RKO (cell line): ENCODE data around the gene USP6.
"Not testable (repeated sequence)": the region's sequence is repeated elsewhere in the genome, so short reads cannot be mapped to it uniquely, and the experiment has no call there.

Experiments
- DNase-seq: peaks from one replicate; pipeline ENCODE4 v3.0.0-alpha.2; 2016; ENCODE audit warnings: low spot score

USP6 gene

DNA sequence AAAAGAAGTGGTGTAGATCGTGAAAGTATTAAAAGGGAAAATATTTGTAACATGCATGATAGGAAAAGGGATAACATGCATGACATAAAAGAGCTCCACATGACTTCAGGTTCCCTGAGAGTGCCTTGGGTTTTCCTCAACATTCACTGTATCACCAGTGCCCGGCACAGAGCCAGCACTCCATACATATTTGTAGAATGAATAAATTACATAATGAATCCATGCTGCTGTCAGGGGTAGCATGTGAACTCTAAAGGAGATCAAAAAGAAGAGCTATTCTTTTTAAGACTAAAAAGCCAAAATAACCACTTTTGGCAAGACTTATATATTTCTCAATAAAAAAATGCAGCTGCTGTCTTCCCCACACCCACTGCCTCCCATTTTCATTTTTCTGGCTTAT lies 78.5 kb downstream of the USP6 start:
- DNase-seq = peak; percentile 2

DNA sequence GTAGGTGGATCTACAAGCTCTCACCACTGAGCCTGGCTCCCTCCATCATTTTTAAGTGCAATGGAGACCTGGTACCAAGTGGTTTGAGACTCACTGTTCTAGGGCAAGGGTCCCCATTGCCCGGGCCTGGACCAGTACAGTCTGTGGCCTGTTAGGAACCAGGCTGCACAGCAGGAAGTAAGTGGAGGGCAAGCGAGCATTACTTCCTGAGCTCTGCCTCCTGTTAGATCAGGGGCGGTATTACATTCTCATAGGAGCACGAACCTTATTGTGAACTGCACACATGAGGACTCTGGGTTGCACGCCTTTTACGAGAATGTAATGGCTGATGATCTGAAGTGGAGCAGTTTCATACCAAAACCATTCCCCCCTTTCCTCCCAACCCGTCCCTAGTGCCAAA lies 82.6 kb downstream of the USP6 start:
- DNase-seq = no peak

DNA sequence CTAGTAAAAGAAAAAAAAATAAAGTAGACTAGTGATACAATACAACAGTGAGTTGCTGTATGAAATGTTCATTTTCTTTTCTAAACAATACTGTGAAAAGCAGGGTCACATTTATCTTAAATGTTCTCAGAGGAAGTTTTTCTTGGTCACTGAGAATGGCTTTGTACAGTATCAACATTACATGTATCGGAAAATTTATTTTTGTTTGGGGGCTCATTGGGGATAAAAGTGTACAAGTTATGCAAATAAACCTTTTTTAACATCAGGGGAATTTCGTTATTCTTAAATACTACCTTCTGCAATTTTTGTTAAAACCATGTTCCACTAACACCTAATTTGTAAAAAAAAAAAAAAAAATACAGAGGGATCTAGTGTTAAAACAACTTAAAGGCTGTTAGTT lies 84.5 kb downstream of the USP6 start:
- no peak for DNase-seq

DNA sequence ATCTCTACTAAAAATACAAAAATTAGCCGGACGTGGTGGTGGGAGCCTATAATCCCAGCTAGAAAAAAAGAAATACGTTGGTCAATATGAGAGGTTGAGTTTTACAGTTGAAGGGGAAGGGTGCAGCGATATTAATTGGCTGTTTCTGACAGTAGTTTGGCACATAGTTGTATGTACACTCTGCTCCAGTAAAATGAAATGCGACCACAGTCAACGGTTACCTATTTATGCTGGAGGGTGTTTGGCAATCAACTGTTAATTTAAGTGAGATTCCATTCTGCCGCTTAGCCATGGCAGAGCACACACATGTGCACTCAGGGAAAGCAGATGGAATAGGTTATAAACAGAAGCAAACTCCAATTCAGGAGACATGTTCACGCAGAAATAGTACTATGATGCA lies 85.2 kb downstream of the USP6 start:
- DNase-seq = no peak

DNA sequence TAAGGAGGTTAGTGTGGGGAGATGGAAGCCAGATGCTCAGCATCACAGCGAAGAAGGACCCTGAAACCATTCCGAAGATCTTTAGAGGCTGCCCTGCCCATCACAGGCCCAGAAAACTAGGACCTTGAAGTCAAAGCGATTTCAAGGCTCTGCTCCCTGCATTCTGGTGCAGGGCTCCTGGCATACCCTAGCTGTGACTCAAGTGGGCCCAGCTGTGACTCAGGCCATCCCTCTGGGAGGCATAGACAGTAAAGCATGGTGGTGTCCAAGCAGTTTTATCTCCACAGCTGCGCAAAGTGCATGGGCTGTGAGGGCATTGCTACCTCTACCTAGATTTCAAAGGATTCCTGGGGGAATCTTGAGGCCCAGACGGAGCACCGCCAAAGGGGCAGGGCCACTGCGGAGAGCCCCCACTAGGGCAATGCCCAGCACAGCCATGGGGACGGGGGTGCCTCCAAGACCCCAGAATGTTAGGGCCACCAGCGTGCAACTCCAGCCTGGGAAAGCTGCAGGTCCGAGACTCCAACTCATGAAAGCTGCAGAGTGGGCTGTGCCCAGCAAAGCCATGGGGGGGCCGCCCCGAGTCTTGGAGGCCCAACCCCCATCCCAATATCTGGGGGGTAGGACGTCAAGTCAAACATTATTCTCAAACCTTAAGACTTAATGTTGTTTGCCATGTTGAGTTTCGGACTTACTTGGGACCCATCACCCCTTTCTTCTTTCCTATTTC lies 87.5 kb downstream of the USP6 start:
- no peak for DNase-seq

DNA sequence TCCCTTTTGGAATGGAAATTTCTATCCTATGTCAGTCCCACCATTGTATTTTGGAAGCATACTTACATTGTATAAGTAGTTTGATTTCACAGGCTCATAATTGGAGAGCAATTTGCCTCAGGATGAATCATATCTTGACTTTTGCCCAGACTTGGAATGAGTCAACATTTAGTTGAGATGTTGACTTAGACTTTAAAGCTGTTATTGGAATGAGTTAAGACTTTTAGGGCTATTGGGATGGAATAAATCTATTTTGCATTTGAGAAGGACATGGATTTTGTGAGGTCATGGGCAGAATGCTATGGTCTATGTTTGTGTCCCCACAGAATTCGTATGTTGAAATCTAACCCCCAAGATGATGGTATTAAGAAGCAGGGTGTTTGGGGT lies 88.1 kb downstream of the USP6 start:
- DNase-seq = peak; percentile 43

DNA sequence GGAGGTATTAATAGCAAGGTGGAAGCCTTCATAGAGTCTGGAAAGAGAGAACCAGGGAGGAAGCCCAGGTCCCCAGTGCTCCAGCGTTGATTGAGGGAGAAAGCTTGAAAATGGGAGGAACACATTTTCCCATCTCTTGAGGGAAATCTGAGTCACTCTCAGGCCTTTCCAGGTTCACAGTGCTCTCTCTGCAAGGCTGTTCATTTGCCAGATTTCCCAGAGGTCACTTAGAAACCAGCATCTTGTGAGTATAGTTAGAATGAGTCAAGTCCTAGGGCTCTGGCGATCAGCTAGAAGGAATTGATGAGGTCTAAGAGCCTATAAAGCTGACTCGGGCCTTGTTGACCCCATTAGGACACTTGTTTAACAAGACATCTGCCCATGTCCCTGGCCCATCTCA lies 93.6 kb downstream of the USP6 start:
- no peak for DNase-seq

DNA sequence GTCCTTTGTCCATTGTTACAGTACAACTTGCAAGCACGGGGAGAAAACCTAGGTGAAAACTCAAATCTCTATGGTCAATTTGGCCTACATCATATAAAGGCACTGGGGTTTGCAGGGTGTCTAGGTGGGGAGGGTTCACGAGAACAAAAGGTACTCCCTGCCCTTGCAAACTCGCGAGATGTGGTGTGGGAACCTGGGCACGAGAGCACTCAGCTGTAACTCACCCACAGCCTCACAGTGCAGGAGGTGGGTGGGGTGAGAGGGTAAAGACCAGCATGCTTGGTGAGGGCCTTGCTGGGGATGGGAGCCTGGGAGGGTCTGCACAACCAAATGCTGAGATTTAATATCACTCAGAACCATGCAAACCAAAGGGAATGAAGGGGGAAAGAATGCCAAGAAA lies 94.3 kb downstream of the USP6 start:
- DNase-seq = no peak

DNA sequence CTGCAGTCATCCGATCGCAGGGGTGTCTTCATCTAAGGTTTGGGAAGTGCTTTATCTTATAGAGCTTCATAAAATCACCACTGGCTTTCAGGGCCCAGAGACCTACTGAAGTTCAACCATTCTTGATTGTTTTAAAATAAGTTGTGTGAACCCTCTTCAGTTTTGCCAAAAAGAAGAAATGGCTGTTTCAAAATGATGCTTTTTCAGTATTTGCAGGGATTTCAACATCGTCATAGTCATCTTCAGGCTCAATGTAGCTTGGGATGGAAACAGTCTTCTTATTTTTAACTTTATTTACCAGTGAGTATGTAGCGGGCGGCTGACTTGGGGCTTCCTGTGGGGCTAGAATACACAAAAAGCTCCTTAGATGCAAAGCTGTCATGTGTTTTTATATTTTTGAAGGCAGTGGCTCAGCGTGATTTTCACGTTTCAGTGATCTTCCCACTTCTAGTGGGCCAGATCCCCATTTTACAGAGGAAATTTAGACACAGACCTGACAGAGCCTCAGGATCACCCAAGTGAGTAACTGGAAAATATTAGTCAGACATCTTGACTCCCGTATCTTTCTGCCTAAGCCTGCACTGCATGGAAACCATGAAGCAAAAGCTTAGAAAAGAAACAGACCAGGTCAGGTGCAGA lies 94.9 kb downstream of the USP6 start:
- DNase-seq = peak; percentile 52

DNA sequence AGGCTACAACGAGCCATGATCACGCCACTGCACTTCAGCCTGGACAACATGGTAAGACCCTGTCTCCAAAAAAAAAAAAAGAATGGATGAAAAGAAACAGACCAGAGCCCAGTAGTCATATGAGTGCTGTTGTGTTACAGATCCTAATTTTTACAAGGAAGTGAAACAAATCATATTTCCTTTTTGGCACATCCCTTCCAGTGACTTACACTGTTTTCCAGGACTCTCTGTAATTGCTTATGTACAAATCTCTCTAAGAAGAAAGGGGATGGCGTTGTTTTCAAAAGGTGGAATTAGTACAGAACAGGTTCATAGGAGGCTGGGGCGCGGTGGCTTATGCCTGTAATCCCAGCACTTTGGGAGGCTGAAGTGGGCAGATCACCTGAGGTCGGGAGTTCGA lies 95.6 kb downstream of the USP6 start:
- no peak for DNase-seq

DNA sequence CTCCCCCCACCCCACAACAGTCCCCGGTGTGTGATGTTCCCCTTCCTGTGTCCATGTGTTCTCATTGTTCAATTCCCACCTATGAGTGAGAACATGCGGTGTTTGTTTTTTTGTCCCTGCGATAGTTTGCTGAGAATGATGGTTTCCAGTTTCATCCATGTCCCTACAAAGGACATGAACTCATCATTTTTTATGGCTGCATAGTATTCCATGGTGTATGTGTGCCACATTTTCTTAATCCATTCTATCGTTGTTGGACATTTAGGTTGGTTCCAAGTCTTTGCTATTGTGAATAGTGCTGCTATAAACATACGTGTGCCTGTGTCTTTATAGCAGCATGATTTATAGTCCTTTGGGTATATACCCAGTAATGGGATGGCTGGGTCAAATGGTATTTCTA lies 101.7 kb downstream of the USP6 start:
- not testable (repeated sequence) for DNase-seq

DNA sequence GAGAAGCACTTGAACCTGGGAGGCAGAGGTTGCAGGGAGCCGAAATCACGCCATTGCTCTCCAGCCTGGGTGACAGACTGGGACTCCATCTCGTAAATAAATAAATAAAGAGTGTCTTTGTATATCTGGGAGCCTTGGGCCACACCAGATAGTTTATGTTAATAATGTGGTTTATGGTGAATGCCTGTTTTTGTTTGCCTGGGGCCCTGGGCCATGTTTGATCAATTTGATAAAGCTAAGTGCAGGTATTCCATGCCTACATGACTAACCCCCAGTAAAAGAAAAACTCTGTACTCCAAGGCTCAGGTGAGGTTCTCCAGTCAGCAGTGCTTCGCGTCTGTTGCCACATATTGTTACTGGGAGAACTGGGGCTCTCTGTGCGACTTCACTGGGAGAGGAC lies 103.7 kb downstream of the USP6 start:
- no peak for DNase-seq

DNA sequence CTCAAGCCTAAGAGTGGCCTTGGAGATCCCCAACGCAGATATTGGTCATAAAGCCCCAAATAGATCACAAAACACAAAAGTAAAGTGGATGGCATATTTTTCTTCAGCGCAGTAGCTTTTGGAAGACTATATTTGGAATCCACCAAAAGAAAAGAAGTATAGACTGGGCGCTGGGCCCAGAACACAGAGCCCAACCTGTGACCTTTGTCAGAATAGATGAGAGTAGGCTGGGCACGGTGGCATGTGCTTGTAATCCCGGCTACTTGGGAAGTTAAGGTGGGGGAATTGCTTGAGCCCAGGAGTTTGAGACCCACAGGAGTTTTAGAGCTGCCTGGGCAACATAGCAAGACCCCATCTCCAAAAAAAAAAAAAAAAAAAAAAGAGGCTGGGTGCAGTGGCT lies 104.2 kb downstream of the USP6 start:
- no peak for DNase-seq

DNA sequence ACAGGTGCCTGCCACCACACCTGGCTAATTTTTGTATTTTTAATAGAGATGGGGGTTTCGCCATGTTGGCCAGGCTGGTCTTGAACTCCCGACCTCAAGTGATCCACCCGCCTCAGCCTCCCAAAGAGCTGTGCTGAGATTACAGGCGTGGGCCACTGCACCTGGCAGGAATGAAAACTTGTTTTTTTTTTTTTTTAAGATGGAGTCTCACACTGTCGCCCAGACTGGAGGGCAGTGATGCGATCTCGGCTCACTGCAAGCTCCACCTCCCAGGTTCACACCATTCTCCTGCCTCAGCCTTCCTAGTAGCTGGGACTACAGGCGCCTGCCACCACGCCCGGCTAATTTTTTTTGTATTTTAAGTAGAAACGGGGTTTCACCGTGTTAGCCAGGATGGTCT lies 106.1 kb downstream of the USP6 start:
- DNase-seq = not testable (repeated sequence)
